ENCODE data around the gene TRMT1.

DNA sequence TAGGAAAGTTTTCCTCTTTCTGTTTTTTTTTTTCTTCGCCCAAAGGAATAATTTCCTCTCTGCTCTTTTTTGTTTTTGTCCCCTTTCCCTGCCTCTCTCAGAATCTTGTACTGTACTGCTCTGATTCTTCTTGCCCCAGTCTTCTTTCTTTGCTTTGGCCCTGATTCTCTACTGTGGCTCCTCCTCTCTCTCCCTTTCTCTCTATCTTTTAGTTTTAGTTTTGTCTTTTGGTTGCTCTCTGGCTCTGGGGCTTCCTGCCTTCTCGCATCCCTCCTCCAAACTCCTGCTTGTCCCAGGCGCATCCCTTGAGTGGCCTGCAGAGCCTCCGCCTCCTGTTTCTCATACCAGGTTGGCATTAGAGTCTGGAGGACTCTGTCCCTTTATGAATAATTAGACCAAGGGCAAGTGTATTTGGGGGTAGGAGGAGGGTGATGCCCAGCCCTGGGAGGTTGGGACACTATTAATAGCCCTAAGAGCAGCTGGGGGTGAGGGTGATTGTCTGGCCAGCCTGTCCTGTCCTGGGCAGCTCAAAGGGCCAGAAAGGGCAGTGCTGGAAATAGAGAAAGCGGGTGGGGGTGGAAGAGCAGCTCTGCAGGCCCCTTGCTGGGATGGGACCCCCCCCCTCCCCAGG is 53.0 kb downstream of the TRMT1 start:
- TF ChIP-seq, protein P1, sequence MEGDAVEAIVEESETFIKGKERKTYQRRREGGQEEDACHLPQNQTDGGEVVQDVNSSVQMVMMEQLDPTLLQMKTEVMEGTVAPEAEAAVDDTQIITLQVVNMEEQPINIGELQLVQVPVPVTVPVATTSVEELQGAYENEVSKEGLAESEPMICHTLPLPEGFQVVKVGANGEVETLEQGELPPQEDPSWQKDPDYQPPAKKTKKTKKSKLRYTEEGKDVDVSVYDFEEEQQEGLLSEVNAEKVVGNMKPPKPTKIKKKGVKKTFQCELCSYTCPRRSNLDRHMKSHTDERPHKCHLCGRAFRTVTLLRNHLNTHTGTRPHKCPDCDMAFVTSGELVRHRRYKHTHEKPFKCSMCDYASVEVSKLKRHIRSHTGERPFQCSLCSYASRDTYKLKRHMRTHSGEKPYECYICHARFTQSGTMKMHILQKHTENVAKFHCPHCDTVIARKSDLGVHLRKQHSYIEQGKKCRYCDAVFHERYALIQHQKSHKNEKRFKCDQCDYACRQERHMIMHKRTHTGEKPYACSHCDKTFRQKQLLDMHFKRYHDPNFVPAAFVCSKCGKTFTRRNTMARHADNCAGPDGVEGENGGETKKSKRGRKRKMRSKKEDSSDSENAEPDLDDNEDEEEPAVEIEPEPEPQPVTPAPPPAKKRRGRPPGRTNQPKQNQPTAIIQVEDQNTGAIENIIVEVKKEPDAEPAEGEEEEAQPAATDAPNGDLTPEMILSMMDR (conservative IDR thresholded peaks at IDR 0.05; ENCODE audit: low read depth in 2 of 2): no peak
- no peak for TF ChIP-seq EZH2 (IDR thresholded peaks at IDR 0.05; ENCODE audit: low read depth, unreplicated experiment)
- no peak for TF ChIP-seq STAT1 (IDR thresholded peaks at IDR 0.05; ENCODE audit: unreplicated experiment)
- TF ChIP-seq, protein P2, sequence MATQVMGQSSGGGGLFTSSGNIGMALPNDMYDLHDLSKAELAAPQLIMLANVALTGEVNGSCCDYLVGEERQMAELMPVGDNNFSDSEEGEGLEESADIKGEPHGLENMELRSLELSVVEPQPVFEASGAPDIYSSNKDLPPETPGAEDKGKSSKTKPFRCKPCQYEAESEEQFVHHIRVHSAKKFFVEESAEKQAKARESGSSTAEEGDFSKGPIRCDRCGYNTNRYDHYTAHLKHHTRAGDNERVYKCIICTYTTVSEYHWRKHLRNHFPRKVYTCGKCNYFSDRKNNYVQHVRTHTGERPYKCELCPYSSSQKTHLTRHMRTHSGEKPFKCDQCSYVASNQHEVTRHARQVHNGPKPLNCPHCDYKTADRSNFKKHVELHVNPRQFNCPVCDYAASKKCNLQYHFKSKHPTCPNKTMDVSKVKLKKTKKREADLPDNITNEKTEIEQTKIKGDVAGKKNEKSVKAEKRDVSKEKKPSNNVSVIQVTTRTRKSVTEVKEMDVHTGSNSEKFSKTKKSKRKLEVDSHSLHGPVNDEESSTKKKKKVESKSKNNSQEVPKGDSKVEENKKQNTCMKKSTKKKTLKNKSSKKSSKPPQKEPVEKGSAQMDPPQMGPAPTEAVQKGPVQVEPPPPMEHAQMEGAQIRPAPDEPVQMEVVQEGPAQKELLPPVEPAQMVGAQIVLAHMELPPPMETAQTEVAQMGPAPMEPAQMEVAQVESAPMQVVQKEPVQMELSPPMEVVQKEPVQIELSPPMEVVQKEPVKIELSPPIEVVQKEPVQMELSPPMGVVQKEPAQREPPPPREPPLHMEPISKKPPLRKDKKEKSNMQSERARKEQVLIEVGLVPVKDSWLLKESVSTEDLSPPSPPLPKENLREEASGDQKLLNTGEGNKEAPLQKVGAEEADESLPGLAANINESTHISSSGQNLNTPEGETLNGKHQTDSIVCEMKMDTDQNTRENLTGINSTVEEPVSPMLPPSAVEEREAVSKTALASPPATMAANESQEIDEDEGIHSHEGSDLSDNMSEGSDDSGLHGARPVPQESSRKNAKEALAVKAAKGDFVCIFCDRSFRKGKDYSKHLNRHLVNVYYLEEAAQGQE (IDR thresholded peaks at IDR 0.05; ENCODE audit: unreplicated experiment): no peak
- TF ChIP-seq POLR2AphosphoS5 (IDR thresholded peaks at IDR 0.05; ENCODE audit: low read depth): no peak
- no peak for TF ChIP-seq JUNB (IDR thresholded peaks at IDR 0.05; ENCODE audit: unreplicated experiment)
- TF ChIP-seq, protein P3, sequence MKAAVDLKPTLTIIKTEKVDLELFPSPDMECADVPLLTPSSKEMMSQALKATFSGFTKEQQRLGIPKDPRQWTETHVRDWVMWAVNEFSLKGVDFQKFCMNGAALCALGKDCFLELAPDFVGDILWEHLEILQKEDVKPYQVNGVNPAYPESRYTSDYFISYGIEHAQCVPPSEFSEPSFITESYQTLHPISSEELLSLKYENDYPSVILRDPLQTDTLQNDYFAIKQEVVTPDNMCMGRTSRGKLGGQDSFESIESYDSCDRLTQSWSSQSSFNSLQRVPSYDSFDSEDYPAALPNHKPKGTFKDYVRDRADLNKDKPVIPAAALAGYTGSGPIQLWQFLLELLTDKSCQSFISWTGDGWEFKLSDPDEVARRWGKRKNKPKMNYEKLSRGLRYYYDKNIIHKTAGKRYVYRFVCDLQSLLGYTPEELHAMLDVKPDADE (IDR thresholded peaks at IDR 0.05): no peak
- no peak for TF ChIP-seq ZNF114 (CRISPR knock-in tag; IDR thresholded peaks at IDR 0.05)
- TF ChIP-seq CREB1 (CRISPR knock-in tag; IDR thresholded peaks at IDR 0.05; ENCODE audit: low read depth): no peak
- TF ChIP-seq EZH2phosphoT487 (IDR thresholded peaks at IDR 0.05; ENCODE audit: unreplicated experiment): no peak
- TF ChIP-seq NANOG (IDR thresholded peaks at IDR 0.05; ENCODE audit: borderline replicate concordance): no peak
- TF ChIP-seq ZNF331 (CRISPR knock-in tag; IDR thresholded peaks at IDR 0.05; ENCODE audit: low read depth): no peak

Data from GM23338 (cell line).